ENCODE data around the gene PAK5. TPM values are rescaled to one million over a fixed set of nuclear protein-coding genes. Genes with fewer than 3 reads are reported as not detected.

The PAK5 gene
- total RNA-seq, 4 donors from 2014 or later = 0.05 to 6.6 (median 0.54) TPM; not detected in 1

- ATAC-seq = no peak
- Histone ChIP-seq H3K4me1 (no peaks in the 10 kb centered on the region), H3K4me3 (no peak overlapping the region), H3K27ac (no peak overlapping the region), H3K27me3 (peaks cover 5% of the 10 kb centered on the region), H3K36me3 (no peaks in the 10 kb centered on the region), H3K9me3 (no peaks in the 10 kb centered on the region)
- TF ChIP-seq EP300 (IDR thresholded peaks at IDR 0.05) (no peak), POLR2A (IDR thresholded peaks at IDR 0.05) (no peak), CTCF (IDR thresholded peaks at IDR 0.05) (no peak), POLR2AphosphoS5 (IDR thresholded peaks at IDR 0.05) (no peak)
- WGBS, 2 donors (ENCODE audit: low coverage in 1 of 2) = 80 to 92% methylated on average over 5 of the region's 5 CpGs
Observed at GRCh38 chr20:9582137-9582536, 256.7 kb downstream of the PAK5 start.

- 57 to 78% methylated on average over 1 to 4 of the region's 4 CpGs for WGBS, 2 donors (ENCODE audit: low coverage in 1 of 2)
- Histone ChIP-seq H3K4me3 (no peak overlapping the region), H3K27me3 (peaks cover 6% of the 10 kb centered on the region), H3K9me3 (no peaks in the 10 kb centered on the region), H3K27ac (no peak overlapping the region), H3K36me3 (no peaks in the 10 kb centered on the region), H3K4me1 (no peaks in the 10 kb centered on the region)
- ATAC-seq = no peak
- TF ChIP-seq EP300 (IDR thresholded peaks at IDR 0.05) = no peak
- TF ChIP-seq CTCF (IDR thresholded peaks at IDR 0.05) = no peak
- TF ChIP-seq POLR2AphosphoS5 (IDR thresholded peaks at IDR 0.05) = no peak
- TF ChIP-seq POLR2A (IDR thresholded peaks at IDR 0.05) = no peak
Observed at GRCh38 chr20:9581509-9581908, 257.4 kb downstream of the PAK5 start.

GRCh38 chr20:9578594-9578993, 260.3 kb downstream of the PAK5 start:
- no peak for ATAC-seq
- WGBS, 2 donors (ENCODE audit: low coverage in 1 of 2) = 38 to 63% methylated on average over 2 of the region's 2 CpGs
- no peak for TF ChIP-seq EP300 (IDR thresholded peaks at IDR 0.05)
- no peak for TF ChIP-seq CTCF (IDR thresholded peaks at IDR 0.05)
- TF ChIP-seq POLR2AphosphoS5 (IDR thresholded peaks at IDR 0.05) = no peak
- no peak for TF ChIP-seq POLR2A (IDR thresholded peaks at IDR 0.05)
- no peak overlapping the region for H3K27ac ChIP-seq
- H3K27me3 ChIP-seq = peaks cover 25% of the 10 kb centered on the region
- no peaks in the 10 kb centered on the region for H3K4me1 ChIP-seq
- no peak overlapping the region for H3K4me3 ChIP-seq
- no peaks in the 10 kb centered on the region for H3K9me3 ChIP-seq
- H3K36me3 ChIP-seq = no peaks in the 10 kb centered on the region

GRCh38 chr20:9577397-9577796, 261.5 kb downstream of the PAK5 start:
- H3K4me3 ChIP-seq = no peak overlapping the region
- H3K36me3 ChIP-seq = no peaks in the 10 kb centered on the region
- peaks cover 25% of the 10 kb centered on the region for H3K27me3 ChIP-seq
- WGBS, 2 donors (ENCODE audit: low coverage in 1 of 2) = 80 to 90% methylated on average over 7 of the region's 7 CpGs
- H3K9me3 ChIP-seq = no peaks in the 10 kb centered on the region
- H3K27ac ChIP-seq = no peak overlapping the region
- ATAC-seq = no peak
- TF ChIP-seq CTCF (IDR thresholded peaks at IDR 0.05) = no peak
- no peak for TF ChIP-seq EP300 (IDR thresholded peaks at IDR 0.05)
- TF ChIP-seq POLR2A (IDR thresholded peaks at IDR 0.05) = no peak
- TF ChIP-seq POLR2AphosphoS5 (IDR thresholded peaks at IDR 0.05) = no peak
- H3K4me1 ChIP-seq = no peaks in the 10 kb centered on the region

GRCh38 chr20:9576695-9577094, 262.2 kb downstream of the PAK5 start:
- H3K4me3 ChIP-seq = no peak overlapping the region
- H3K36me3 ChIP-seq = no peaks in the 10 kb centered on the region
- H3K27ac ChIP-seq = no peak overlapping the region
- peaks cover 26% of the 10 kb centered on the region for H3K27me3 ChIP-seq
- 75 to 83% methylated on average over 3 to 4 of the region's 4 CpGs for WGBS, 2 donors (ENCODE audit: low coverage in 1 of 2)
- TF ChIP-seq EP300 (IDR thresholded peaks at IDR 0.05) (no peak), POLR2A (IDR thresholded peaks at IDR 0.05) (no peak), CTCF (IDR thresholded peaks at IDR 0.05) (no peak), POLR2AphosphoS5 (IDR thresholded peaks at IDR 0.05) (no peak)
- no peaks in the 10 kb centered on the region for H3K4me1 ChIP-seq
- no peaks in the 10 kb centered on the region for H3K9me3 ChIP-seq
- ATAC-seq = no peak
